Adrenal gland (tissue), 5 donors: ENCODE data around the gene ZSCAN1.

Source experiments
- CTCF ChIP-seq, 6 experiments: fragments of 450-650 bp in 4 of 6; fragments of 200-600 bp in 2 of 6; sonication (generic) in 1 of 6; IDR thresholded peaks; 1 replicate in 5 of 6; 2 replicates in 1 of 6; pipeline versions ENCODE4 v1.5.1 to v1.8.0; 2016 to 2021; ENCODE audit warnings: antibody characterized with exemption in 6 of 6, mild to moderate bottlenecking in 2 of 6, moderate library complexity in 1 of 6
- POLR2A ChIP-seq, 2 donors: fragments of 450-650 bp; IDR thresholded peaks; one replicate each; pipeline ENCODE4 v1.6.1; 2017; ENCODE audit warnings: antibody characterized with exemption in 2 of 2, mild to moderate bottlenecking in 2 of 2, moderate library complexity in 1 of 2
- donor health status: DM: no; HTN: no; CAD: no.

- TF ChIP-seq POLR2A (IDR thresholded peaks at IDR 0.05) (peak; percentile 41 to 52), CTCF (IDR thresholded peaks at IDR 0.05) (no peak)
These were observed 64.2 kb downstream of the ZSCAN1 start, which contains the start of gene ZSCAN18 for GRCh38 chr19:58097781-58098681.
